ENCODE measurements around the gene ENTREP3.

GRCh38 chr1:155197901-155198546 lies 57.3 kb downstream of the ENTREP3 start:
- TF ChIP-seq POLR2A (IDR thresholded peaks at IDR 0.05) = no peak
- TF ChIP-seq, protein P1, sequence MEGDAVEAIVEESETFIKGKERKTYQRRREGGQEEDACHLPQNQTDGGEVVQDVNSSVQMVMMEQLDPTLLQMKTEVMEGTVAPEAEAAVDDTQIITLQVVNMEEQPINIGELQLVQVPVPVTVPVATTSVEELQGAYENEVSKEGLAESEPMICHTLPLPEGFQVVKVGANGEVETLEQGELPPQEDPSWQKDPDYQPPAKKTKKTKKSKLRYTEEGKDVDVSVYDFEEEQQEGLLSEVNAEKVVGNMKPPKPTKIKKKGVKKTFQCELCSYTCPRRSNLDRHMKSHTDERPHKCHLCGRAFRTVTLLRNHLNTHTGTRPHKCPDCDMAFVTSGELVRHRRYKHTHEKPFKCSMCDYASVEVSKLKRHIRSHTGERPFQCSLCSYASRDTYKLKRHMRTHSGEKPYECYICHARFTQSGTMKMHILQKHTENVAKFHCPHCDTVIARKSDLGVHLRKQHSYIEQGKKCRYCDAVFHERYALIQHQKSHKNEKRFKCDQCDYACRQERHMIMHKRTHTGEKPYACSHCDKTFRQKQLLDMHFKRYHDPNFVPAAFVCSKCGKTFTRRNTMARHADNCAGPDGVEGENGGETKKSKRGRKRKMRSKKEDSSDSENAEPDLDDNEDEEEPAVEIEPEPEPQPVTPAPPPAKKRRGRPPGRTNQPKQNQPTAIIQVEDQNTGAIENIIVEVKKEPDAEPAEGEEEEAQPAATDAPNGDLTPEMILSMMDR (IDR thresholded peaks at IDR 0.05) = no peak
